HepG2 (cell line): ENCODE results near the gene ZC3H18. TPM values are rescaled to one million over a fixed set of nuclear protein-coding genes. Genes with fewer than 3 reads are reported as not detected.
A peak's percentile ranks its signal among the peaks of the same experiment; 100 is the strongest.

Experiments used
- BRD4 ChIP-seq: sonication (generic); formaldehyde crosslinking; IDR thresholded peaks from 2 replicates; pipeline ENCODE4 v1.4.0; 2020; ENCODE audit warnings: missing genetic modification reagents
- CBX1 ChIP-seq: IDR thresholded peaks from one replicate; pipeline ENCODE4 v1.6.1; 2016; ENCODE audit warnings: antibody characterized with exemption, low read depth
- FOSL1 ChIP-seq: sonication (generic); formaldehyde crosslinking; IDR thresholded peaks from 2 replicates; pipeline ENCODE4 v1.9.0; 2021; ENCODE audit warnings: missing genetic modification reagents, borderline replicate concordance
- HNF1A ChIP-seq, 2 experiments: sonication (generic) in 1 of 2; formaldehyde crosslinking in 1 of 2; IDR thresholded peaks; 2 replicates each; pipeline versions ENCODE4 v1.4.0 to v1.6.1; 2016 to 2020; ENCODE audit warnings: borderline replicate concordance in 1 of 2, low read depth in 1 of 2, mild to moderate bottlenecking in 1 of 2, missing genetic modification reagents in 1 of 2
- RELA ChIP-seq: sonication (generic); formaldehyde crosslinking; IDR thresholded peaks from 2 replicates; pipeline ENCODE4 v1.4.0; 2020; ENCODE audit warnings: missing genetic modification reagents
- TFDP1 ChIP-seq: IDR thresholded peaks from 2 replicates; pipeline ENCODE4 v1.6.1; 2016; ENCODE audit warnings: missing compliant biosample characterization, missing genetic modification reagents, borderline replicate concordance
- ZBTB26 ChIP-seq: IDR thresholded peaks from 2 replicates; pipeline ENCODE4 v1.6.1; 2016; ENCODE audit warnings: missing compliant biosample characterization, missing genetic modification reagents, borderline replicate concordance
- ZNF839 ChIP-seq: sonication (generic); formaldehyde crosslinking; IDR thresholded peaks from 2 replicates; pipeline ENCODE4 v1.4.0; 2020; ENCODE audit warnings: missing genetic modification reagents, mild to moderate bottlenecking, borderline replicate concordance
- polyA plus RNA-seq, 8 experiments: library from polyadenylated mRNA; depleted of rRNA in 3 of 8; stranded (reverse) in 7 of 8; unstranded in 1 of 8; fragments of >200 nt; fragmentation: Illumina TruSeq in 4 of 8; extraction: Trizol in 4 of 8; gene quantifications; 2 replicates each; pipeline versions ENCODE4 v1.2.1 to v1.2.3, GENCODE V29; 2011 to 2016; ENCODE audit warnings: low read depth in 4 of 8, missing spikeins in 1 of 8, mixed read lengths in 1 of 8; ENCODE audit not compliant: insufficient read depth in 1 of 8
- total RNA-seq, 5 experiments: library from RNA; depleted of rRNA; stranded (reverse); fragments of >200 nt; fragmentation: Illumina TruSeq; extraction: Trizol; gene quantifications; 2 replicates each; pipeline ENCODE4 v1.2.3, GENCODE V29; 2016; ENCODE audit warnings: low read depth in 1 of 5
- TF ChIP-seq, protein P1 (sequence below): sonication (generic); formaldehyde crosslinking; IDR thresholded peaks from 2 replicates; pipeline ENCODE4 v1.5.0; 2020; ENCODE audit warnings: mild to moderate bottlenecking, missing genetic modification reagents, borderline replicate concordance
- TF ChIP-seq, protein P2 (sequence below): IDR thresholded peaks from 2 replicates; pipeline ENCODE4 v1.6.1; 2018; ENCODE audit warnings: missing genetic modification reagents, mild to moderate bottlenecking, missing compliant biosample characterization
- TF ChIP-seq, protein P3 (sequence below): sonication (generic); formaldehyde crosslinking; IDR thresholded peaks from 2 replicates; pipeline ENCODE4 v1.4.0; 2020; ENCODE audit warnings: missing genetic modification reagents, borderline replicate concordance

The ZC3H18 gene
- total and polyA plus RNA-seq, 2 of the 13 experiments (the other 11 are each of a cell fraction or from before 2014, with no cell fraction given): 11.2 to 27.4 TPM

DNA sequence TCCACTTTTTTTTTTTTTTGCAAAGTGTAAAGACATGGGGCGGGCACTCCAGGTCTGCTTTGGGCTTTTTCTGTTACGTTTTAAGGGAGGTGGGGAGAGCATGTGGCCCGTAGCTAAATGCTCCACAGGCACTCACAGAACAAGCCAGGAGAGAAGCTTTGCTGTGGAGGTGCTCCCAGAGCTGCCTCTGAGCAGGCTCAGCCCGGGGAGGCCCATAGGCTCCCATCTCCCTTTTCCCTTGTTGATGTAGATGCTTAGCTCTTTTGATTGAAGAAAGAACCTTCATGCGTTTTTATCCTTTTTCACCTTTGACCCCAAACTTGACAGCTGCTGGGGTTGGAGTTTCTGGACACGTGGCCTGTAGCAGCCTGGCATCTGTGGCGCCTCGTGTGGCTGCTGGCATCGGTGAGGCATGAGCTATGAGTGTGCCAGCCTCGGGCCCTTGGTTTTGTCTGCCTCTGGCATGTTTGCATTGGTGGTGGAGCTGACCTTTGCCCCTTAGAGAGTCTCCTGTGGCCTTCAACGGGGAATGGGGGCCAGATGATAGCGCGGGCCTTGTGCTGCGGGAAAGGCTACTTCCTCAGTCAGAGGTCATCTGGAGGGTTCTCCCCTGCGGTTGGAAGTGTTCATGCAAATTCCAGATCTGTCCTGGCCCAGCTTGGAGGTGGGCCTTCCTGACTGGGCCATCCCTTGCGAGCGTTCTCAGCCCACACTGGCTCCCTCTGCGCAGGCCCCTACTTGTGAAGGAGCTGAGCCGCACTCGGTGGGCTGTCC is 48.2 kb downstream of the ZC3H18 start (continued):
- TF ChIP-seq, protein P1, sequence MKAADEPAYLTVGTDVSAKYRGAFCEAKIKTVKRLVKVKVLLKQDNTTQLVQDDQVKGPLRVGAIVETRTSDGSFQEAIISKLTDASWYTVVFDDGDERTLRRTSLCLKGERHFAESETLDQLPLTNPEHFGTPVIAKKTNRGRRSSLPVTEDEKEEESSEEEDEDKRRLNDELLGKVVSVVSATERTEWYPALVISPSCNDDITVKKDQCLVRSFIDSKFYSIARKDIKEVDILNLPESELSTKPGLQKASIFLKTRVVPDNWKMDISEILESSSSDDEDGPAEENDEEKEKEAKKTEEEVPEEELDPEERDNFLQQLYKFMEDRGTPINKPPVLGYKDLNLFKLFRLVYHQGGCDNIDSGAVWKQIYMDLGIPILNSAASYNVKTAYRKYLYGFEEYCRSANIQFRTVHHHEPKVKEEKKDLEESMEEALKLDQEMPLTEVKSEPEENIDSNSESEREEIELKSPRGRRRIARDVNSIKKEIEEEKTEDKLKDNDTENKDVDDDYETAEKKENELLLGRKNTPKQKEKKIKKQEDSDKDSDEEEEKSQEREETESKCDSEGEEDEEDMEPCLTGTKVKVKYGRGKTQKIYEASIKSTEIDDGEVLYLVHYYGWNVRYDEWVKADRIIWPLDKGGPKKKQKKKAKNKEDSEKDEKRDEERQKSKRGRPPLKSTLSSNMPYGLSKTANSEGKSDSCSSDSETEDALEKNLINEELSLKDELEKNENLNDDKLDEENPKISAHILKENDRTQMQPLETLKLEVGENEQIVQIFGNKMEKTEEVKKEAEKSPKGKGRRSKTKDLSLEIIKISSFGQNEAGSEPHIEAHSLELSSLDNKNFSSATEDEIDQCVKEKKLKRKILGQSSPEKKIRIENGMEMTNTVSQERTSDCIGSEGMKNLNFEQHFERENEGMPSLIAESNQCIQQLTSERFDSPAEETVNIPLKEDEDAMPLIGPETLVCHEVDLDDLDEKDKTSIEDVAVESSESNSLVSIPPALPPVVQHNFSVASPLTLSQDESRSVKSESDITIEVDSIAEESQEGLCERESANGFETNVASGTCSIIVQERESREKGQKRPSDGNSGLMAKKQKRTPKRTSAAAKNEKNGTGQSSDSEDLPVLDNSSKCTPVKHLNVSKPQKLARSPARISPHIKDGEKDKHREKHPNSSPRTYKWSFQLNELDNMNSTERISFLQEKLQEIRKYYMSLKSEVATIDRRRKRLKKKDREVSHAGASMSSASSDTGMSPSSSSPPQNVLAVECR (CRISPR knock-in tag): peak; percentile 89
- TF ChIP-seq, protein P2, sequence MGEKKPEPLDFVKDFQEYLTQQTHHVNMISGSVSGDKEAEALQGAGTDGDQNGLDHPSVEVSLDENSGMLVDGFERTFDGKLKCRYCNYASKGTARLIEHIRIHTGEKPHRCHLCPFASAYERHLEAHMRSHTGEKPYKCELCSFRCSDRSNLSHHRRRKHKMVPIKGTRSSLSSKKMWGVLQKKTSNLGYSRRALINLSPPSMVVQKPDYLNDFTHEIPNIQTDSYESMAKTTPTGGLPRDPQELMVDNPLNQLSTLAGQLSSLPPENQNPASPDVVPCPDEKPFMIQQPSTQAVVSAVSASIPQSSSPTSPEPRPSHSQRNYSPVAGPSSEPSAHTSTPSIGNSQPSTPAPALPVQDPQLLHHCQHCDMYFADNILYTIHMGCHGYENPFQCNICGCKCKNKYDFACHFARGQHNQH (CRISPR knock-in tag): peak; percentile 51; the same call in 1 of the 2 replicates
- TF ChIP-seq ZBTB26 (0 out of 2 replicates have a peak, but pooled peaks have one; percentile 43), ZNF839 (CRISPR knock-in tag) (0 out of 2 replicates have a peak, but pooled peaks have one; percentile 19), RELA (CRISPR knock-in tag) (no peak), CBX1 (no peak), HNF1A (IDR thresholded peaks at IDR 0.05; ENCODE audit: low read depth) (no peak), HNF1A (CRISPR knock-in tag; IDR thresholded peaks at IDR 0.05; ENCODE audit: borderline replicate concordance) (peak; percentile 55; the same call in 1 of the 2 replicates), BRD4 (no peak), FOSL1 (CRISPR knock-in tag) (0 out of 2 replicates have a peak, but pooled peaks have one; percentile 27), TFDP1 (CRISPR knock-in tag) (peak; percentile 76; the same call in 1 of the 2 replicates)
- TF ChIP-seq, protein P3, sequence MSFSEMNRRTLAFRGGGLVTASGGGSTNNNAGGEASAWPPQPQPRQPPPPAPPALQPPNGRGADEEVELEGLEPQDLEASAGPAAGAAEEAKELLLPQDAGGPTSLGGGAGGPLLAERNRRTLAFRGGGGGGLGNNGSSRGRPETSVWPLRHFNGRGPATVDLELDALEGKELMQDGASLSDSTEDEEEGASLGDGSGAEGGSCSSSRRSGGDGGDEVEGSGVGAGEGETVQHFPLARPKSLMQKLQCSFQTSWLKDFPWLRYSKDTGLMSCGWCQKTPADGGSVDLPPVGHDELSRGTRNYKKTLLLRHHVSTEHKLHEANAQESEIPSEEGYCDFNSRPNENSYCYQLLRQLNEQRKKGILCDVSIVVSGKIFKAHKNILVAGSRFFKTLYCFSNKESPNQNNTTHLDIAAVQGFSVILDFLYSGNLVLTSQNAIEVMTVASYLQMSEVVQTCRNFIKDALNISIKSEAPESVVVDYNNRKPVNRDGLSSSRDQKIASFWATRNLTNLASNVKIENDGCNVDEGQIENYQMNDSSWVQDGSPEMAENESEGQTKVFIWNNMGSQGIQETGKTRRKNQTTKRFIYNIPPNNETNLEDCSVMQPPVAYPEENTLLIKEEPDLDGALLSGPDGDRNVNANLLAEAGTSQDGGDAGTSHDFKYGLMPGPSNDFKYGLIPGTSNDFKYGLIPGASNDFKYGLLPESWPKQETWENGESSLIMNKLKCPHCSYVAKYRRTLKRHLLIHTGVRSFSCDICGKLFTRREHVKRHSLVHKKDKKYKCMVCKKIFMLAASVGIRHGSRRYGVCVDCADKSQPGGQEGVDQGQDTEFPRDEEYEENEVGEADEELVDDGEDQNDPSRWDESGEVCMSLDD (CRISPR knock-in tag): 0 out of 2 replicates have a peak, but pooled peaks have one; percentile 74
